ENCODE data around the gene CD44. TPM values are rescaled to one million over a fixed set of nuclear protein-coding genes. Genes with fewer than 3 reads are reported as not detected.
"Not testable (repeated sequence)": the region's sequence is repeated elsewhere in the genome, so short reads cannot be mapped to it uniquely, and the experiment has no call there.

CD44 gene
- total RNA-seq: 1,000 to 10,000 TPM in 1 of 5 donors, 100 to 1,000 TPM in 4; 732 to 1,108 (median 781) TPM
- total RNA-seq (2013): 674 TPM
- total RNA-seq: 408 to 2,339 (median 896) reads per million in 29 experiments

GRCh38 chr11:35138943-35139721 lies at the start of gene CD44:
Gene CD44 (plus strand): TSS chr11:35139171. CDS start chr11:35139304, 133 bp downstream.
- POLR2A ChIA-PET: interaction anchor here (0.5 to 5.0 kb wide), 24 partner anchors 9 to 194 kb away, joined by 3 to 110 read pairs (median 4); no protein-coding TSS in a partner anchor

GRCh38 chr11:35089666-35090065 lies 49.3 kb upstream of the CD44 start:
- Histone ChIP-seq H3K9me3 (no peaks in the 10 kb centered on the region), H3K27me3 (replicated peaks in 1 of 2; ENCODE audit: control insufficient read depth in 2 of 2, extremely low read depth in 1 of 2, insufficient read depth in 2 of 2, low read length in 1 of 2) (no peaks in the 10 kb centered on the region), H3K4me1 (ENCODE audit: control insufficient read depth in 1 of 2, extremely low read depth in 1 of 2, insufficient read depth in 2 of 2, low read length in 2 of 2) (peaks cover 25 to 32% of the 10 kb centered on the region in 2 experiments), H3K4me3 (ENCODE audit: control insufficient read depth in 1 of 2, extremely low read depth in 1 of 2, low read length in 1 of 2) (no peak overlapping the region), H3K27ac (ENCODE audit: low read length) (no peak overlapping the region), H3K36me3 (ENCODE audit: control insufficient read depth in 2 of 2, extremely low read depth in 1 of 2, insufficient read depth in 1 of 2, low read length in 1 of 2) (no peaks in the 10 kb centered on the region)
- ATAC-seq (replicated peaks in 1 of 4): no peak
- WGBS (ENCODE audit: insufficient coverage): no CpG with 5 or more reads among the region's 1 CpG
- ChIA-PET CTCF (interaction anchor here in 1 of 2 donors (0.9 kb wide), 1 partner anchor 174 kb away, joined by 6 read pairs; no protein-coding TSS in a partner anchor), POLR2A (interaction anchor here in 1 of 2 donors (0.5 to 0.7 kb wide), 2 partner anchors 110 to 286 kb away, joined by 3 to 6 read pairs; no protein-coding TSS in a partner anchor)
- H3K27ac Mint-ChIP-seq: no peak overlapping the region
- H3K4me3 Mint-ChIP-seq: no peak overlapping the region
- H3K36me3 Mint-ChIP-seq: no peaks in the 10 kb centered on the region
- no peaks in the 10 kb centered on the region for H3K9me3 Mint-ChIP-seq
- H3K4me1 Mint-ChIP-seq: peaks cover 62 to 70% (median 70%) of the 10 kb centered on the region in 3 donors
- no peak for DNase-seq
- H3K27me3 Mint-ChIP-seq: no peaks in the 10 kb centered on the region

More at GRCh38 chr11:35138943-35139721, at the start of gene CD44:
- 0% methylated on average over 55 of the region's 55 CpGs for WGBS (ENCODE audit: insufficient coverage)
- Histone ChIP-seq H3K27me3 (replicated peaks in 1 of 2; ENCODE audit: control insufficient read depth in 2 of 2, extremely low read depth in 1 of 2, insufficient read depth in 2 of 2, low read length in 1 of 2) (no peaks in the 10 kb centered on the region), H3K9me3 (no peaks in the 10 kb centered on the region), H3K27ac (ENCODE audit: low read length) (peak within 1 kb of the TSS; percentile 91), H3K4me3 (ENCODE audit: control insufficient read depth in 1 of 2, extremely low read depth in 1 of 2, low read length in 1 of 2) (peak within 1 kb of the TSS; percentile 85 to 99), H3K36me3 (ENCODE audit: control insufficient read depth in 2 of 2, extremely low read depth in 1 of 2, insufficient read depth in 1 of 2, low read length in 1 of 2) (peaks cover 0 to 7% of the 10 kb centered on the region in 2 donors), H3K4me1 (ENCODE audit: control insufficient read depth in 1 of 2, extremely low read depth in 1 of 2, insufficient read depth in 2 of 2, low read length in 2 of 2) (peaks cover 30 to 38% of the 10 kb centered on the region in 2 experiments)
- CTCF ChIA-PET: interaction anchor here (0.8 to 2.6 kb wide), 8 partner anchors 24 to 213 kb away, joined by 3 to 11 read pairs (median 4); no protein-coding TSS in a partner anchor
- DNase-seq: peak; percentile 53 to 88 (median 76)
- Mint-ChIP-seq H3K27ac (peak within 1 kb of the TSS; percentile 97 to 98), H3K4me1 (peaks cover 48 to 63% (median 52%) of the 10 kb centered on the region in 3 donors), H3K36me3 (peaks cover 25% of the 10 kb centered on the region), H3K27me3 (no peaks in the 10 kb centered on the region), H3K9me3 (no peaks in the 10 kb centered on the region), H3K4me3 (peak within 1 kb of the TSS; percentile 91 to 98 (median 98))
- peak; percentile 78 to 88 (median 86) for ATAC-seq (replicated peaks in 1 of 4)

GRCh38 chr11:35090125-35090524 lies 48.8 kb upstream of the CD44 start:
- POLR2A ChIA-PET: interaction anchor here in 1 of 2 donors (0.6 kb wide), 1 partner anchor 10 kb away, joined by 8 read pairs; no protein-coding TSS in a partner anchor
- H3K27ac Mint-ChIP-seq: no peak overlapping the region
- H3K4me3 Mint-ChIP-seq: no peak overlapping the region
- Histone ChIP-seq H3K36me3 (ENCODE audit: control insufficient read depth in 2 of 2, extremely low read depth in 1 of 2, insufficient read depth in 1 of 2, low read length in 1 of 2) (no peaks in the 10 kb centered on the region), H3K9me3 (no peaks in the 10 kb centered on the region), H3K4me1 (ENCODE audit: control insufficient read depth in 1 of 2, extremely low read depth in 1 of 2, insufficient read depth in 2 of 2, low read length in 2 of 2) (peaks cover 22 to 28% of the 10 kb centered on the region in 2 experiments), H3K27me3 (replicated peaks in 1 of 2; ENCODE audit: control insufficient read depth in 2 of 2, extremely low read depth in 1 of 2, insufficient read depth in 2 of 2, low read length in 1 of 2) (no peaks in the 10 kb centered on the region), H3K27ac (ENCODE audit: low read length) (no peak overlapping the region), H3K4me3 (ENCODE audit: control insufficient read depth in 1 of 2, extremely low read depth in 1 of 2, low read length in 1 of 2) (no peak overlapping the region)
- no peaks in the 10 kb centered on the region for H3K27me3 Mint-ChIP-seq
- H3K4me1 Mint-ChIP-seq: peaks cover 60 to 70% (median 70%) of the 10 kb centered on the region in 3 donors
- CTCF ChIA-PET: no interaction called here
- ATAC-seq (replicated peaks in 1 of 4) (no peak), DNase-seq (no peak)
- WGBS (ENCODE audit: insufficient coverage): 100% methylated on average over 1 of the region's 4 CpGs
- no peaks in the 10 kb centered on the region for H3K9me3 Mint-ChIP-seq
- no peaks in the 10 kb centered on the region for H3K36me3 Mint-ChIP-seq

- peaks cover 19 to 24% of the 10 kb centered on the region in 2 experiments for H3K4me1 ChIP-seq (ENCODE audit: control insufficient read depth in 1 of 2, extremely low read depth in 1 of 2, insufficient read depth in 2 of 2, low read length in 2 of 2)
- H3K27me3 ChIP-seq (replicated peaks in 1 of 2; ENCODE audit: control insufficient read depth in 2 of 2, extremely low read depth in 1 of 2, insufficient read depth in 2 of 2, low read length in 1 of 2); H3K4me3 ChIP-seq (ENCODE audit: control insufficient read depth in 1 of 2, extremely low read depth in 1 of 2, low read length in 1 of 2); CTCF ChIA-PET; H3K9me3 ChIP-seq; H3K4me3 Mint-ChIP-seq; DNase-seq; H3K9me3 Mint-ChIP-seq; H3K36me3 ChIP-seq (ENCODE audit: control insufficient read depth in 2 of 2, extremely low read depth in 1 of 2, insufficient read depth in 1 of 2, low read length in 1 of 2); H3K27ac Mint-ChIP-seq; H3K36me3 Mint-ChIP-seq; H3K27me3 Mint-ChIP-seq; ATAC-seq (replicated peaks in 1 of 4); H3K27ac ChIP-seq (ENCODE audit: low read length): not testable (repeated sequence)
- 88% methylated on average over 6 of the region's 6 CpGs for WGBS (ENCODE audit: insufficient coverage)
- H3K4me1 Mint-ChIP-seq: peaks cover 58 to 70% (median 70%) of the 10 kb centered on the region in 3 donors
- POLR2A ChIA-PET: interaction anchor here in 1 of 2 donors (0.7 kb wide), 1 partner anchor 50 kb away, joined by 3 read pairs; no protein-coding TSS in a partner anchor
Measured at GRCh38 chr11:35090991-35091390, 48.0 kb upstream of the CD44 start.

GRCh38 chr11:35096723-35097122 lies 42.2 kb upstream of the CD44 start:
- POLR2A ChIA-PET: no interaction called here
- peaks cover 0 to 4% (median 0%) of the 10 kb centered on the region in 3 donors for H3K9me3 Mint-ChIP-seq

GRCh38 chr11:35097814-35098455 lies 41.0 kb upstream of the CD44 start:
- Histone ChIP-seq H3K4me1 (ENCODE audit: control insufficient read depth in 1 of 2, extremely low read depth in 1 of 2, insufficient read depth in 2 of 2, low read length in 2 of 2) (no peaks in the 10 kb centered on the region), H3K27ac (ENCODE audit: low read length) (no peak overlapping the region), H3K9me3 (no peaks in the 10 kb centered on the region), H3K36me3 (ENCODE audit: control insufficient read depth in 2 of 2, extremely low read depth in 1 of 2, insufficient read depth in 1 of 2, low read length in 1 of 2) (no peaks in the 10 kb centered on the region), H3K27me3 (replicated peaks in 1 of 2; ENCODE audit: control insufficient read depth in 2 of 2, extremely low read depth in 1 of 2, insufficient read depth in 2 of 2, low read length in 1 of 2) (no peaks in the 10 kb centered on the region), H3K4me3 (ENCODE audit: control insufficient read depth in 1 of 2, extremely low read depth in 1 of 2, low read length in 1 of 2) (no peak overlapping the region)
- ATAC-seq (replicated peaks in 1 of 4) (no peak), DNase-seq (no peak)
- H3K4me1 Mint-ChIP-seq: peaks cover 19 to 34% (median 32%) of the 10 kb centered on the region in 3 donors
- no peaks in the 10 kb centered on the region for H3K27me3 Mint-ChIP-seq
- 76% methylated on average over 3 of the region's 5 CpGs for WGBS (ENCODE audit: insufficient coverage)
- POLR2A ChIA-PET: no interaction called here
- H3K27ac Mint-ChIP-seq: peak overlapping the region in 1 of 2 donors; percentile 27
- peaks cover 2% of the 10 kb centered on the region for H3K36me3 Mint-ChIP-seq
- H3K4me3 Mint-ChIP-seq: no peak overlapping the region
- CTCF ChIA-PET: no interaction called here
- peaks cover 0 to 4% (median 0%) of the 10 kb centered on the region in 3 donors for H3K9me3 Mint-ChIP-seq

More at GRCh38 chr11:35096723-35097122, 42.2 kb upstream of the CD44 start:
- no peaks in the 10 kb centered on the region for H3K27me3 ChIP-seq (replicated peaks in 1 of 2; ENCODE audit: control insufficient read depth in 2 of 2, extremely low read depth in 1 of 2, insufficient read depth in 2 of 2, low read length in 1 of 2)
- no peak for ATAC-seq (replicated peaks in 1 of 4)
- CTCF ChIA-PET: no interaction called here
- H3K4me1 Mint-ChIP-seq: peaks cover 24 to 41% (median 38%) of the 10 kb centered on the region in 3 donors
- H3K27ac ChIP-seq (ENCODE audit: low read length): no peak overlapping the region
- H3K4me1 ChIP-seq (ENCODE audit: control insufficient read depth in 1 of 2, extremely low read depth in 1 of 2, insufficient read depth in 2 of 2, low read length in 2 of 2): no peaks in the 10 kb centered on the region
- H3K27ac Mint-ChIP-seq: peak overlapping the region in 1 of 2 donors; percentile 27
- H3K36me3 ChIP-seq (ENCODE audit: control insufficient read depth in 2 of 2, extremely low read depth in 1 of 2, insufficient read depth in 1 of 2, low read length in 1 of 2): no peaks in the 10 kb centered on the region
- no CpG with 5 or more reads among the region's 2 CpGs for WGBS (ENCODE audit: insufficient coverage)
- H3K4me3 Mint-ChIP-seq: no peak overlapping the region
- peaks cover 2% of the 10 kb centered on the region for H3K36me3 Mint-ChIP-seq
- H3K4me3 ChIP-seq (ENCODE audit: control insufficient read depth in 1 of 2, extremely low read depth in 1 of 2, low read length in 1 of 2): no peak overlapping the region
- H3K27me3 Mint-ChIP-seq: no peaks in the 10 kb centered on the region
- no peak for DNase-seq
- H3K9me3 ChIP-seq: no peaks in the 10 kb centered on the region

Data from T-cell (primary cell).